HCT116 (cell line): Measurements from ENCODE around the gene DNAAF8. TPM values are rescaled to one million over a fixed set of nuclear protein-coding genes. Genes with fewer than 3 reads are reported as not detected.

Experiments used
- ATAC-seq: fragments of 200-7000 bp; cut with Tn5 transposase; 2 replicates; pipeline ENCODE4 v1.9.1; 2020; ENCODE audit warnings: mild to moderate bottlenecking, moderate library complexity
- BruUV-seq: library from RNA; stranded (reverse); fragments of 400-500 nt; replicated peaks from 2 replicates; lab custom pipeline; 2021; lab: Mats Ljungman, UMichigan
- CTCF ChIA-PET: fragments of 300-600 bp; sonication (Branson Sonifier 250); formaldehyde crosslinking; loops from one replicate; lab custom pipeline; 2021; ENCODE audit warnings: antibody characterized with exemption; lab: Charles Lee
- POLR2A ChIA-PET: fragments of 300-600, 350-600 bp; sonication (Branson Sonifier 250); formaldehyde crosslinking; loops from one replicate; lab custom pipeline; 2021; ENCODE audit warnings: antibody characterized with exemption; lab: Charles Lee
- RAD21 ChIA-PET, 2 experiments: fragments of 300-600 bp; sonication (Branson Sonifier 250); formaldehyde crosslinking; loops; one replicate each; lab custom pipeline; 2023; ENCODE audit warnings: low total read pairs in 2 of 2; ENCODE audit not compliant: uncharacterized antibody in 2 of 2, unreplicated experiment in 2 of 2, low non-redundant PET in 1 of 2; lab: Charles Lee
- DNase-seq: peaks from one replicate; pipeline ENCODE4 v3.0.0-alpha.2; 2010; ENCODE audit warnings: low read depth, low spot score
- H2AFZ ChIP-seq: fragments of 200-600 bp; shearing (Covaris generic), sonication (generic); 2 replicates; pipeline ENCODE4 v1.6.1; 2017; ENCODE audit warnings: low read depth, mixed run types, mixed read lengths, antibody characterized with exemption, low read length; ENCODE audit not compliant: poor library complexity, severe bottlenecking
- H3K27ac ChIP-seq: 2 replicates; pipeline ENCODE4 v1.5.1; 2012; ENCODE audit warnings: low read depth, low read length
- H3K27me3 ChIP-seq: fragments of 200-600 bp; sonication (generic); 2 replicates; pipeline ENCODE4 v1.6.1; 2016; ENCODE audit warnings: mixed run types, low read length, mixed read lengths; ENCODE audit not compliant: insufficient read depth
- H3K36me3 ChIP-seq, 2 experiments: fragments of 200-500 bp in 1 of 2; fragments of 200-600 bp in 1 of 2; sonication (Bioruptor generic) in 1 of 2; sonication (generic) in 1 of 2; 2 replicates each; pipeline versions ENCODE4 v1.5.1 to v1.6.1; 2014 to 2016; ENCODE audit warnings: low read length in 2 of 2, inconsistent platforms in 1 of 2, mixed read lengths in 1 of 2, mixed run types in 1 of 2; ENCODE audit not compliant: insufficient read depth in 2 of 2, control insufficient read depth in 1 of 2
- H3K4me1 ChIP-seq, 2 experiments: fragments of 200-600 bp in 1 of 2; sonication (generic) in 1 of 2; 2 replicates each; pipeline versions ENCODE4 v1.5.1 to v1.6.1; 2012 to 2017; ENCODE audit warnings: low read length in 2 of 2, inconsistent platforms in 1 of 2, mild to moderate bottlenecking in 1 of 2, mixed read lengths in 1 of 2, mixed run types in 1 of 2, moderate library complexity in 1 of 2; ENCODE audit not compliant: insufficient read depth in 2 of 2, control insufficient read depth in 1 of 2
- H3K4me2 ChIP-seq: fragments of 200-600 bp; sonication (generic); 2 replicates; pipeline ENCODE4 v1.6.1; 2017; ENCODE audit warnings: mixed run types, low read length, mixed read lengths
- H3K4me3 ChIP-seq, 2 experiments: fragments of 200-600 bp in 1 of 2; sonication (generic) in 1 of 2; replicated peaks in 1 of 2; 2 replicates each; pipeline ENCODE4 v1.5.1; 2011 to 2016; ENCODE audit warnings: low read length in 2 of 2, control low read depth in 1 of 2, low read depth in 1 of 2, mild to moderate bottlenecking in 1 of 2, mixed read lengths in 1 of 2, mixed run types in 1 of 2
- H3K79me2 ChIP-seq: fragments of 200-600 bp; sonication (generic); 2 replicates; pipeline ENCODE4 v1.6.1; 2017; ENCODE audit warnings: mild to moderate bottlenecking, mixed run types, low read length, moderate library complexity, mixed read lengths; ENCODE audit not compliant: insufficient read depth
- H3K9ac ChIP-seq: fragments of 200-600 bp; sonication (generic); 2 replicates; pipeline ENCODE4 v1.6.1; 2016; ENCODE audit warnings: low read length, mixed read lengths
- H3K9me2 ChIP-seq: fragments of 200-600 bp; sonication (generic), shearing (Covaris generic); 2 replicates; pipeline ENCODE4 v1.6.1; 2017; ENCODE audit warnings: mixed run types, mild to moderate bottlenecking, moderate library complexity; ENCODE audit not compliant: insufficient read depth
- H3K9me3 ChIP-seq, 2 experiments: fragments of 200-500 bp in 1 of 2; fragments of 200-600 bp in 1 of 2; sonication (Bioruptor generic) in 1 of 2; sonication (generic) in 1 of 2; 2 replicates each; pipeline ENCODE4 v1.6.1; 2014 to 2017; ENCODE audit warnings: low read length in 2 of 2, mixed read lengths in 2 of 2, inconsistent platforms in 1 of 2, low read depth in 1 of 2, mild to moderate bottlenecking in 1 of 2, mixed run types in 1 of 2, moderate library complexity in 1 of 2; ENCODE audit not compliant: control insufficient read depth in 1 of 2, insufficient read depth in 1 of 2
- H4K20me1 ChIP-seq: fragments of 200-600 bp; sonication (generic), shearing (Covaris generic); 2 replicates; pipeline ENCODE4 v1.6.1; 2017; ENCODE audit warnings: mixed run types, mild to moderate bottlenecking, moderate library complexity; ENCODE audit not compliant: insufficient read depth
- REST ChIP-seq: IDR thresholded peaks from 2 replicates; pipeline ENCODE4 v1.6.1; 2012; ENCODE audit warnings: low read depth
- SIN3A ChIP-seq: IDR thresholded peaks from 2 replicates; pipeline ENCODE4 v1.6.1; 2012; ENCODE audit warnings: low read depth
- intact Hi-C: fragments of 100-400 bp; cut with micrococcal nuclease; formaldehyde crosslinking; loops from 2 replicates; pipeline ENCODE4 v1.10.0; 2022
- total RNA-seq: library from RNA; stranded (reverse); gene quantifications from one replicate; pipeline ENCODE4 v1.2.1, GENCODE V29; 2021; ENCODE audit not compliant: unreplicated experiment

The DNAAF8 gene
- total RNA-seq, 1 experiment from 2014 or later = 1.0 TPM

GRCh38 chr16:4745274-4745569 lies 10.9 kb downstream of the DNAAF8 start:
- H3K27ac ChIP-seq = no peak overlapping the region

More at GRCh38 chr16:4745274-4745569, 10.9 kb downstream of the DNAAF8 start:
- RAD21 ChIA-PET = no interaction called here
- POLR2A ChIA-PET = no interaction called here
- intact Hi-C loops = no loop called here
- ATAC-seq = peak; percentile 64
- no peak overlapping the region for H2AFZ ChIP-seq
- BruUV-seq = no TSS peak
- CTCF ChIA-PET = no interaction called here
- no peaks in the 10 kb centered on the region for H3K27me3 ChIP-seq
- no peak for DNase-seq
- no peak overlapping the region for H3K4me2 ChIP-seq
- no peaks in the 10 kb centered on the region for H3K9me3 ChIP-seq
- H3K4me1 ChIP-seq = no peaks in the 10 kb centered on the region
- H3K36me3 ChIP-seq = no peaks in the 10 kb centered on the region
- no peak overlapping the region for H3K4me3 ChIP-seq
- no peaks in the 10 kb centered on the region for H3K9me2 ChIP-seq
- no peaks in the 10 kb centered on the region for H4K20me1 ChIP-seq
- H3K79me2 ChIP-seq = no peaks in the 10 kb centered on the region
- H3K9ac ChIP-seq = no peak overlapping the region
- no peak for TF ChIP-seq REST
- TF ChIP-seq SIN3A = no peak
